Measurements from ENCODE around the gene BAZ2A. TPM values are rescaled to one million over a fixed set of nuclear protein-coding genes. Genes with fewer than 3 reads are reported as not detected.

The BAZ2A gene
- total RNA-seq: 17.6 TPM
- polyA plus RNA-seq (ENCODE audit: insufficient read depth in 1 of 8, insufficient read length in 8 of 8, low replicate concordance in 1 of 8): 10 to 100 TPM; 26.4 to 44.8 (median 37.6) TPM
- long read RNA-seq, donor 1: 0 reads
- long read RNA-seq, donor 2: 0 reads
- long read RNA-seq, donor 3: 0 reads
- long read RNA-seq, donor 4, partial matches to known transcripts: 6 of 9 reads
- long read RNA-seq, donor 4, other reads (novel, unspliced or antisense): 0 of 9 reads
- long read RNA-seq, donor 5, partial matches to known transcripts: 0 of 1 reads
- long read RNA-seq, donor 5, other reads (novel, unspliced or antisense): 0 of 1 reads
- long read RNA-seq, donor 6, partial matches to known transcripts: 12 of 13 reads
- long read RNA-seq, donor 6, other reads (novel, unspliced or antisense): 0 of 13 reads
- long read RNA-seq, donor 7, partial matches to known transcripts: 6 of 7 reads
- long read RNA-seq, donor 7, other reads (novel, unspliced or antisense): 0 of 7 reads
- long read RNA-seq, donor 8, partial matches to known transcripts: 9 of 9 reads
- long read RNA-seq, donor 8, other reads (novel, unspliced or antisense): 0 of 9 reads
- long read RNA-seq, donor 9, partial matches to known transcripts: 0 of 6 reads
- long read RNA-seq, donor 9, other reads (novel, unspliced or antisense): 0 of 6 reads
- long read RNA-seq, donor 10, partial matches to known transcripts: 15 of 16 reads
- long read RNA-seq, donor 10, other reads (novel, unspliced or antisense): 0 of 16 reads
- long read RNA-seq, donor 11: 0 reads

DNA sequence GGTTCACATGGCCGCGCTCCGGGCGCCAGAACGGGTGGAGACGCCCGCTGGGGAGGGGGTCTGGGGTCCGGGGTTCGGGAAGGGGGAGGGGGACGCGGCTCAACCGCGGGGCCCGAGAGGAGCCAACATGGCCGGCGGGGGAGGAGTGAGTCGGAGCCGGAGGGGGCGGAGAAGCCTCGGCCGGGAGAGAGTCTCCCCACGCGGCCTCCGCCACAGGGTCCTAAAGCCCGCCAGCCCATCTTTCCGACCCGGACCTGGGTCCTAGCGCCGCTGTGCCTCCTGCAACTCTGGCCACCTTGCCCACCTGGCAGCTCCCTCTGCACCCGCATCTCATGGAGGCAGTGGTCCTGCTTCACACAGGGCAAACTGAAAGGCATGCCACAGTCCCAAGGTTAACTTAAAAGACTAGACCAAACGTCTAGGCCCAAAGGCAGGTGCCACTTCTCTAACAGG, at the start of gene BAZ2A:
Gene BAZ2A (minus strand): TSS at position 147 of the 453 bp plus-strand sequence. CDS start 12,796 bp downstream, outside the sequence.
- Histone ChIP-seq H3K4me1 (ENCODE audit: control insufficient read depth, insufficient read depth, low read length) (peaks cover 51% of the 10 kb centered on the region), H3K27me3 (ENCODE audit: control insufficient read depth, insufficient read depth, low read length) (no peaks in the 10 kb centered on the region), H3K27ac (ENCODE audit: low read length) (peak within 1 kb of the TSS; percentile 97), H3K9me3 (replicated peaks; ENCODE audit: control insufficient read depth, low read depth, low read length) (no peaks in the 10 kb centered on the region), H3K4me3 (ENCODE audit: low read length) (peak within 1 kb of the TSS; percentile 92), H3K36me3 (ENCODE audit: control insufficient read depth, insufficient read depth, low read length) (peaks cover 9% of the 10 kb centered on the region)
- under 1% methylated on average over 20 of the region's 31 CpGs for whole genome bisulfite sequencing (ENCODE audit: insufficient coverage)
- peak; percentile 96 for DNase-seq

DNA sequence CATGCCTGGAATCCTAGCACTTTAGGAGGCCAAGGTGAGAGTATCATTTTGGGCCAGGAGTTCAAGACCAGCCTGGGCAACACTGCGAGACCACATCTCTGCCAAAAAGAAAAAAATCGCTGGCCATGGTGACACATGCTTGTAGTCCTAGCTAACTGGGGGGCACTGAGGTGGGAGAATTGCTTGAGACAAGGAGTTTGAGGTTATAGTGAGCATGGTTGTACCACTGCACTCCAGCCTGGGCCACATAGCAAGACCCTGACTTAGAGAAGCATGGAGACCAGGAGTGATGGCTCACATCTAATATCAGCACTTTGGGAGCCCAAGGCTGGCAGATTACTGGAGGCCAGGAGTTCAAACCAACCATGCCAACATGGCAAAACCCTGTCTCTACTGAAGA, 48.7 kb upstream of the BAZ2A start:
- 95% methylated on average over 2 of the region's 2 CpGs for WGBS (ENCODE audit: insufficient coverage)
- H3K4me1 ChIP-seq (ENCODE audit: control insufficient read depth, insufficient read depth, low read length): no peaks in the 10 kb centered on the region
- no peak overlapping the region for H3K27ac ChIP-seq (ENCODE audit: low read length)

DNA sequence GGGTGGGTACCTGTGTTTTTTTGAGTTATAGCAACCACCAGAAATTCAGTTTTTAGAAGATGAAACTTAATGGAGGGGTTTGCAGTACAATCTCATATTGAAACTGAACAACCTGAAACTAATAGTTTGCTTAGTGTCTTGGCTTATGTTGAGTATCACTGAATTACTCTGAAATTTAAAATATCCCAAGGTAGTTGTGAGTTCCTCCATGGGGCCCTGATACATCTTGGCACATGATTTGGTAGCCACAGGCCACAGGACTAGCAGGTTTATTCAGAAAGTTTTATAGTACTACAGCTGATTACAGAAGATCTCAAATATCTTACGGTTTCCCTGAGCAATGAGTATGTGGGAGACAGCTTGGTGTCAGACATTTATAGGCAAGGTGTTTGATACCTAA, 47.6 kb upstream of the BAZ2A start:
- Histone ChIP-seq H3K9me3 (replicated peaks; ENCODE audit: control insufficient read depth, low read depth, low read length) (no peaks in the 10 kb centered on the region), H3K27me3 (ENCODE audit: control insufficient read depth, insufficient read depth, low read length) (no peaks in the 10 kb centered on the region), H3K4me3 (ENCODE audit: low read length) (no peak overlapping the region), H3K27ac (ENCODE audit: low read length) (no peak overlapping the region), H3K4me1 (ENCODE audit: control insufficient read depth, insufficient read depth, low read length) (no peaks in the 10 kb centered on the region), H3K36me3 (ENCODE audit: control insufficient read depth, insufficient read depth, low read length) (peaks cover 25% of the 10 kb centered on the region)
- DNase-seq: no peak
- WGBS (ENCODE audit: insufficient coverage): no CpG with 5 or more reads among the region's 1 CpG

More for the DNA sequence above, 48.7 kb upstream of the BAZ2A start:
- no peak overlapping the region for H3K4me3 ChIP-seq (ENCODE audit: low read length)
- H3K27me3 ChIP-seq (ENCODE audit: control insufficient read depth, insufficient read depth, low read length): no peaks in the 10 kb centered on the region
- no peaks in the 10 kb centered on the region for H3K9me3 ChIP-seq (replicated peaks; ENCODE audit: control insufficient read depth, low read depth, low read length)
- H3K36me3 ChIP-seq (ENCODE audit: control insufficient read depth, insufficient read depth, low read length): peaks cover 28% of the 10 kb centered on the region
- no peak for DNase-seq

DNA sequence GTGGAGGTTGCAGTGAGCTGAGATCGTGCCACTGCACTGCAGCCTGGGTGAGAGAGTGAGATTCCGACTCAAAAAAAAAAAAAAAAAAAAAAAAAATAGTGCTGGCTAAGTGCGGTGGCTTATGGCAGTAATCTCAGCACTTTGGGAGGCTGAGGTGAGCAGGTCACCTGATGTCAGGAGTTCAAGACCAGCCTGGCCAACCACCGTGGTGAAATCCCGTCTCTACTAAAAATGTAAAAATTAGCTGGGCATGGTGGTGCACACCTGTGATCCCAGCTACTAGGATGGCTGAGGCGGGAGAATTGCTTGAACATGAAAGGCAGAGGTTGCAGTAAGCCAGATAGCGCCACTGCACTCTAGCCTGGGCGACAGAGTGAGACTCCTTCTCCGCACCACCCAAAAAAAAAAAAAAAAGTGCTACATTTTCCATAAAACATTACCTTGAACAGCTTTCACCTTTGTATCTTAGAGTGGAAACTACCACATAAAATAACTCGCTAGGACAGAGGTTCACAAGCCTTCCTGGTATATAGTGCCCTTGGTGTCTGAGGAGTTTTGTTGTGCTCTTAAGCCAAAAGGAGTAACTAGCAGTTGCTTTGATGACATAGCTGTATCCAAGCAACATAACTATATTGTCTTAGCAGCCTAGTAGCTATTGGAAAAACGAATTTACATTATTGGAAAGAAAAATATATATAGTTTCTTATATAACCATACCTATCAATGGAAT, 46.9 kb upstream of the BAZ2A start:
- Histone ChIP-seq H3K27ac (ENCODE audit: low read length) (peak overlapping the region; percentile 20), H3K27me3 (ENCODE audit: control insufficient read depth, insufficient read depth, low read length) (no peaks in the 10 kb centered on the region), H3K4me1 (ENCODE audit: control insufficient read depth, insufficient read depth, low read length) (no peaks in the 10 kb centered on the region), H3K9me3 (replicated peaks; ENCODE audit: control insufficient read depth, low read depth, low read length) (no peaks in the 10 kb centered on the region), H3K4me3 (ENCODE audit: low read length) (no peak overlapping the region), H3K36me3 (ENCODE audit: control insufficient read depth, insufficient read depth, low read length) (peaks cover 27% of the 10 kb centered on the region)
- DNase-seq: peak; percentile 60
- 61% methylated on average over 3 of the region's 11 CpGs for WGBS (ENCODE audit: insufficient coverage)

DNA sequence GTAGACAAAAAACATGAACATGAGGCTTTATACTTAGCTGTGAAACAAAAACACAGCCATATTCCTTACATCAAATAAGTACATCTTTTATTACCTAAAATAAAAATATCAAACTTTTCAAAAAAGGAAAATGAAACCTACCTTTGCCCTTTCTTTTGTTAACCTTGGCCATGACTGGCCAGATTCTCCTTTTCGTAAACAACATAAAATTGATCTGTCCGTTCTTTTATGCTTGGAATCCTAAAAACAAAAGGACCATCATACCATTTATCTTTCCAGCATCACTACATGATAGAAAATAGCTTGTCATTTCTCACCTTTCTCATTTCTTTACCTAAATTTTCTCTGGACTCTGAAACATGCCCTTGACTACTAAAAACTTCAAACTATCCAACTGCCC, 41.5 kb upstream of the BAZ2A start:
- Histone ChIP-seq H3K4me3 (ENCODE audit: low read length) (no peak overlapping the region), H3K27me3 (ENCODE audit: control insufficient read depth, insufficient read depth, low read length) (no peaks in the 10 kb centered on the region), H3K27ac (ENCODE audit: low read length) (no peak overlapping the region), H3K36me3 (ENCODE audit: control insufficient read depth, insufficient read depth, low read length) (peaks cover 40% of the 10 kb centered on the region), H3K4me1 (ENCODE audit: control insufficient read depth, insufficient read depth, low read length) (no peaks in the 10 kb centered on the region), H3K9me3 (replicated peaks; ENCODE audit: control insufficient read depth, low read depth, low read length) (no peaks in the 10 kb centered on the region)
- 89% methylated on average over 2 of the region's 2 CpGs for WGBS (ENCODE audit: insufficient coverage)
- no peak for DNase-seq

DNA sequence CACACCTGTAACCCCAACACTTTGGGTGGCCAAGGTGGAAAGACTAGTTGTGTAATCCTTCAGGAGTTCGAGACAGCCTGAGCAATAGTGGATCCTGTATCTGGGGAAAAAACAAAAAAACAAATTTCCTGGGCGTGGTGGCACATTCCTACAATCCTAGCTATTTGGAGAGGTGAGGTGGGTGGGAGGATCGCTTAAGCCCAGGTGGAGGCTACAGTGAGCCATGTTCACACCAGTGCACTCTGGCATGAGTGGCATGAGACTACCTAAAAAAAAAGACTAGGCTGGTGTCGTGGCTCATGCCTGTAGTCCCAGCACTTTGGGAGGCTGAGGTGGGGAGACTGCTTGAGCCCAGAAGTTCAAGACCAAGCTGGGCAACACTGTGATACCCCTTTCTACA, 40.7 kb upstream of the BAZ2A start:
- WGBS (ENCODE audit: insufficient coverage): 80% methylated on average over 1 of the region's 4 CpGs
- H3K27me3 ChIP-seq (ENCODE audit: control insufficient read depth, insufficient read depth, low read length): no peaks in the 10 kb centered on the region
- no peak overlapping the region for H3K27ac ChIP-seq (ENCODE audit: low read length)
- no peak overlapping the region for H3K4me3 ChIP-seq (ENCODE audit: low read length)
- H3K36me3 ChIP-seq (ENCODE audit: control insufficient read depth, insufficient read depth, low read length): peaks cover 41% of the 10 kb centered on the region
- no peaks in the 10 kb centered on the region for H3K9me3 ChIP-seq (replicated peaks; ENCODE audit: control insufficient read depth, low read depth, low read length)
- H3K4me1 ChIP-seq (ENCODE audit: control insufficient read depth, insufficient read depth, low read length): no peaks in the 10 kb centered on the region
- DNase-seq: no peak

DNA sequence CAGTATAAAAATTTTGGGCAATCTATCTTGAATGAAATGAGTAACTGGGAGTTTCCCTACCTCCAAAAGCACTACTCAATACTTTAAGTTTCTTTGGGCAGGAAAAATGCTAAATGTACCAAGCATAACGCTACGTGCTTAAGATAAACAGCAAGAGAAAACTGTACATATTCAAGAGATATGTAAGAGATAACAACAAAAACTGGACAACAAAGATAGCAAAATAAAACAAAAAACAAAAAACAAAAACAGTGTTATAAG, 38.0 kb upstream of the BAZ2A start:
- no CpG with 5 or more reads among the region's 2 CpGs for WGBS (ENCODE audit: insufficient coverage)
- no peaks in the 10 kb centered on the region for H3K4me1 ChIP-seq (ENCODE audit: control insufficient read depth, insufficient read depth, low read length)
- H3K36me3 ChIP-seq (ENCODE audit: control insufficient read depth, insufficient read depth, low read length): peaks cover 42% of the 10 kb centered on the region
- no peak overlapping the region for H3K27ac ChIP-seq (ENCODE audit: low read length)
- H3K27me3 ChIP-seq (ENCODE audit: control insufficient read depth, insufficient read depth, low read length): no peaks in the 10 kb centered on the region
- DNase-seq: no peak
- H3K9me3 ChIP-seq (replicated peaks; ENCODE audit: control insufficient read depth, low read depth, low read length): no peaks in the 10 kb centered on the region
- H3K4me3 ChIP-seq (ENCODE audit: low read length): no peak overlapping the region

DNA sequence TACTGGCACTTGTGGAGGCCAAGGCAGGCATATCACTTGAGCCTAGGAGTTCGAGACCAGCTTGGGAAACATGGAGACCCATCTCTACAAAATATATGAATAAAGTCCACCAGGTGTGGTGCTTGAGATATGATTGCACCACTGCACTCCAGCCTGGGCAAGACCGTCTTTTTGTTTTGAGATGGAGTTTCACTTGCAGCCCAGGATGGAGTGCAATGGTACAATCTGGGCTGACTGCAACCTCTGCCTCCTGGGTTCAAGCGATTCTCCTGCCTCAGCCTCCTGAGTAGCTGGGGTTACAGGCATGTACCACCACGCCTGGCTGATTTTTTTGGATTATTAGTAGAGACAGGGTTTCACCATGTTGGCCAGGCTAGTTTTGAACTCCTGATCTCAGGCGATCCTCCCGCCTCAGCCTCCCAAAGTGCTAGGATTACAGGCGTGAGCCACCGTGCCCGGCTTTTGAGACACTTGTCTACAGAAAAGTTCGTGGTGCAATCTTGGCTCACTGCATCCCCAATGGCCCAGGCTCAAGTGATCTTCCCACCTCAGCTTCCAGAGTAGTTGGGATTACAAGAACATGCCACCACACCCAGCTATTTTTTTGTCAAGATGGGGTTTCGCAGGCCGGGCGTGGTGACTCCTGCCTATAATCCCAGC, 32.0 kb upstream of the BAZ2A start:
- H3K9me3 ChIP-seq (replicated peaks; ENCODE audit: control insufficient read depth, low read depth, low read length): no peaks in the 10 kb centered on the region
- DNase-seq: no peak
- H3K4me1 ChIP-seq (ENCODE audit: control insufficient read depth, insufficient read depth, low read length): no peaks in the 10 kb centered on the region
- no peak overlapping the region for H3K27ac ChIP-seq (ENCODE audit: low read length)
- H3K36me3 ChIP-seq (ENCODE audit: control insufficient read depth, insufficient read depth, low read length): peaks cover 18% of the 10 kb centered on the region
- no peak overlapping the region for H3K4me3 ChIP-seq (ENCODE audit: low read length)
- no peaks in the 10 kb centered on the region for H3K27me3 ChIP-seq (ENCODE audit: control insufficient read depth, insufficient read depth, low read length)
- WGBS (ENCODE audit: insufficient coverage): 93% methylated on average over 10 of the region's 13 CpGs

DNA sequence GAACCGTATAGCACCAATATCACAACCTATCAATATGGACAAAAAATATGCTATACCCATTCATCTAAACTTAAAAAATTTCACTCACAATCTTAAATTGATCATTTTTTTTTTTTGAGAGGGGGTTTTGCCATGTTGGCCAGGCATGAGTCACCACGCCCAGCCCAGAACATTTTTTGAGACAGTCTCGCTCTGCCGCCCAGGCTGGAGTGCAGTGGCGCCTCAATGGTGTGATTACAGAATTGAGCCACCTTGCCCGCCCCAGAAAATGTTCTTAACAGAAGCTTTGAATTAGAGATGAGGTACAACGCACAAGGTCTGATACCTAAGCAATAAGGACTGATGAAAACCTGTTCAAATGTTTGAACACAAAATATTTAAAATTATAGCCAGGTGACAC, 31.4 kb upstream of the BAZ2A start:
- 90% methylated on average over 5 of the region's 7 CpGs for WGBS (ENCODE audit: insufficient coverage)
- Histone ChIP-seq H3K4me1 (ENCODE audit: control insufficient read depth, insufficient read depth, low read length) (no peaks in the 10 kb centered on the region), H3K4me3 (ENCODE audit: low read length) (no peak overlapping the region), H3K36me3 (ENCODE audit: control insufficient read depth, insufficient read depth, low read length) (peaks cover 13% of the 10 kb centered on the region), H3K27me3 (ENCODE audit: control insufficient read depth, insufficient read depth, low read length) (no peaks in the 10 kb centered on the region), H3K9me3 (replicated peaks; ENCODE audit: control insufficient read depth, low read depth, low read length) (no peaks in the 10 kb centered on the region), H3K27ac (ENCODE audit: low read length) (no peak overlapping the region)
- DNase-seq: no peak
